ENCODE results near the gene KCNMB2.

- TF ChIP-seq EZH2 (IDR thresholded peaks at IDR 0.05) (no peak), POLR2AphosphoS5 (IDR thresholded peaks at IDR 0.05; ENCODE audit: borderline replicate concordance, low read depth, low read length) (no peak), FOXP2 (optimal IDR thresholded peaks at IDR 0.05; ENCODE audit: control extremely low read depth, extremely low read length, insufficient read depth) (no peak)
Observed at GRCh38 chr3:178827285-178827856, 291.1 kb downstream of the KCNMB2 start.

Data from SK-N-MC (cell line).